Nephron progenitor cell (in vitro differentiated cells): Measurements from ENCODE around the gene TNNT2.
A peak's percentile ranks its signal among the peaks of the same experiment; 100 is the strongest.

Experiments
- DNase-seq: peaks from one replicate; pipeline ENCODE4 v3.0.0; 2021
- H3K27ac Mint-ChIP-seq: 2 replicates; pipeline ENCODE4 v1.8.0; 2021; ENCODE audit warnings: mild to moderate bottlenecking, moderate library complexity, mixed read lengths
- H3K27me3 Mint-ChIP-seq: 2 replicates; pipeline ENCODE4 v1.8.0; 2021; ENCODE audit warnings: mild to moderate bottlenecking, low read depth, mixed read lengths; ENCODE audit not compliant: poor library complexity
- H3K36me3 Mint-ChIP-seq: 2 replicates; pipeline ENCODE4 v1.8.0; 2021; ENCODE audit warnings: low read depth, mixed read lengths
- H3K4me1 Mint-ChIP-seq: 2 replicates; pipeline ENCODE4 v1.8.0; 2021; ENCODE audit warnings: mixed read lengths
- H3K4me3 Mint-ChIP-seq: 2 replicates; pipeline ENCODE4 v1.8.0; 2021; ENCODE audit warnings: mild to moderate bottlenecking, moderate library complexity, mixed read lengths
- H3K9me3 Mint-ChIP-seq: 2 replicates; pipeline ENCODE4 v1.8.0; 2021; ENCODE audit warnings: mild to moderate bottlenecking, moderate library complexity, mixed read lengths
- TF ChIP-seq, protein P1 (sequence below): fragments of 200-600 bp; sonication (generic); IDR thresholded peaks from 2 replicates; pipeline ENCODE4 v1.5.0; 2021; ENCODE audit warnings: antibody characterized with exemption

Gene TNNT2

DNA sequence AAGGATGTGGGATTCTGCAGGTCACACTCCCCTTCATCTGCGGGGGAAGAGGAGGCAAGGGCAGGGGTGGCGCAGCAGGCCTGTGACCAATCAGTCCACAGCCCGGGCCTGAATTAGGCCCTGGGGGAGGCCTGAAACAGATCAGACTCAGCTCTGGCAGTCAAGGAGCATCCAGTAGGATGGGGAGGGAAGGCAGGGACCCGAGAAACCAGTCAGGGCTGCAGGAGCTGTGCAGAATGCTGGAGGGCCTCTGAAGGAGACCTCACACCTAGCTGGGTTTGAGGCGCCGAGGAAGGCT is 12.7 kb downstream of the TNNT2 start:
- H3K9me3 Mint-ChIP-seq: no peaks in the 10 kb centered on the region
- H3K4me1 Mint-ChIP-seq: peaks cover 29% of the 10 kb centered on the region
- TF ChIP-seq, protein P1, sequence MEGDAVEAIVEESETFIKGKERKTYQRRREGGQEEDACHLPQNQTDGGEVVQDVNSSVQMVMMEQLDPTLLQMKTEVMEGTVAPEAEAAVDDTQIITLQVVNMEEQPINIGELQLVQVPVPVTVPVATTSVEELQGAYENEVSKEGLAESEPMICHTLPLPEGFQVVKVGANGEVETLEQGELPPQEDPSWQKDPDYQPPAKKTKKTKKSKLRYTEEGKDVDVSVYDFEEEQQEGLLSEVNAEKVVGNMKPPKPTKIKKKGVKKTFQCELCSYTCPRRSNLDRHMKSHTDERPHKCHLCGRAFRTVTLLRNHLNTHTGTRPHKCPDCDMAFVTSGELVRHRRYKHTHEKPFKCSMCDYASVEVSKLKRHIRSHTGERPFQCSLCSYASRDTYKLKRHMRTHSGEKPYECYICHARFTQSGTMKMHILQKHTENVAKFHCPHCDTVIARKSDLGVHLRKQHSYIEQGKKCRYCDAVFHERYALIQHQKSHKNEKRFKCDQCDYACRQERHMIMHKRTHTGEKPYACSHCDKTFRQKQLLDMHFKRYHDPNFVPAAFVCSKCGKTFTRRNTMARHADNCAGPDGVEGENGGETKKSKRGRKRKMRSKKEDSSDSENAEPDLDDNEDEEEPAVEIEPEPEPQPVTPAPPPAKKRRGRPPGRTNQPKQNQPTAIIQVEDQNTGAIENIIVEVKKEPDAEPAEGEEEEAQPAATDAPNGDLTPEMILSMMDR: no peak
- H3K27me3 Mint-ChIP-seq: peaks cover 22% of the 10 kb centered on the region
- no peaks in the 10 kb centered on the region for H3K36me3 Mint-ChIP-seq
- no peak overlapping the region for H3K27ac Mint-ChIP-seq
- H3K4me3 Mint-ChIP-seq: no peak overlapping the region
- DNase-seq: no peak

DNA sequence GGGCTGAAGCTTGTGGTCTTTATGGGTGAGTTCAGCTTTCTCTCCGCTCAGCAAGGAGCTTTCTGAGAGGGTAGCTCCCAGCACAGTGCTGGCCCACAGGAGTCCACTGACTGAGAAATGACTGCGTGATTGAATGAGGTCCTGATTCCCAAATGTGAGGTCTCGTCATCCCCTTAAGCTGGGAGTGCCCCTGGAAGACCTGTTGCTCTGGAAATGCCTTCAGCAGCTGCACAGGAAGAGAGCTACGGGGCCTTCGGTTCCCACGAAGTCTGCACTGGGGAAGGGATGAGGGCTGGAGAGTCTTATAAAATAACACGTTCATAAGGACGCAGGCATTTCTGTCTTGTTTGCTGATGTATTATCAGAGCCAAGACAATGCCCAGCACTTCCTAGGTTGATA is 14.0 kb downstream of the TNNT2 start:
- TF ChIP-seq, protein P1: no peak
- DNase-seq: no peak
- Mint-ChIP-seq H3K9me3 (no peaks in the 10 kb centered on the region), H3K4me3 (no peak overlapping the region), H3K27ac (peak overlapping the region; percentile 20), H3K27me3 (peaks cover 17% of the 10 kb centered on the region), H3K4me1 (peaks cover 26% of the 10 kb centered on the region), H3K36me3 (no peaks in the 10 kb centered on the region)

DNA sequence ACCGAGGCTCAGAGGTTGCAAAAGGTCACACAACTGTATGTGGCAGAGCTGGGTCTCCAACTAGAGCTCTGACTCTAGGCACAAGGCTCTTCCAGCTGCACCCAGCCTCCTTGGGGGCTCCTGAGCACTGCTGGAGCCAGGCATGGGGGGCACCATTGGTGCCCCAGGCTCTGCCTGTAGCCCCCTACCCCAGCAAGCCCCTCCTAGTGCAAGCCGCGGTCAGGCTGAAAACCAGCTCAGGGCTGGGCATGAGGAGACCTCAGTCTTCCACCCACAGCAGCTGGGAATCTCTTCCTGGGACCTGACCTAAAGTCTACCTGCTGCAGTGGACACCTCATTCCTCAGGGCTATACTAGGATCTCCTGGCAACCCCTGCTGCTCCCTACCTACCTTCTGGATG is 14.6 kb downstream of the TNNT2 start:
- no peaks in the 10 kb centered on the region for H3K9me3 Mint-ChIP-seq
- H3K4me1 Mint-ChIP-seq: peaks cover 26% of the 10 kb centered on the region
- TF ChIP-seq, protein P1: no peak
- H3K27me3 Mint-ChIP-seq: peaks cover 16% of the 10 kb centered on the region
- no peaks in the 10 kb centered on the region for H3K36me3 Mint-ChIP-seq
- no peak overlapping the region for H3K27ac Mint-ChIP-seq
- H3K4me3 Mint-ChIP-seq: no peak overlapping the region
- DNase-seq: no peak

DNA sequence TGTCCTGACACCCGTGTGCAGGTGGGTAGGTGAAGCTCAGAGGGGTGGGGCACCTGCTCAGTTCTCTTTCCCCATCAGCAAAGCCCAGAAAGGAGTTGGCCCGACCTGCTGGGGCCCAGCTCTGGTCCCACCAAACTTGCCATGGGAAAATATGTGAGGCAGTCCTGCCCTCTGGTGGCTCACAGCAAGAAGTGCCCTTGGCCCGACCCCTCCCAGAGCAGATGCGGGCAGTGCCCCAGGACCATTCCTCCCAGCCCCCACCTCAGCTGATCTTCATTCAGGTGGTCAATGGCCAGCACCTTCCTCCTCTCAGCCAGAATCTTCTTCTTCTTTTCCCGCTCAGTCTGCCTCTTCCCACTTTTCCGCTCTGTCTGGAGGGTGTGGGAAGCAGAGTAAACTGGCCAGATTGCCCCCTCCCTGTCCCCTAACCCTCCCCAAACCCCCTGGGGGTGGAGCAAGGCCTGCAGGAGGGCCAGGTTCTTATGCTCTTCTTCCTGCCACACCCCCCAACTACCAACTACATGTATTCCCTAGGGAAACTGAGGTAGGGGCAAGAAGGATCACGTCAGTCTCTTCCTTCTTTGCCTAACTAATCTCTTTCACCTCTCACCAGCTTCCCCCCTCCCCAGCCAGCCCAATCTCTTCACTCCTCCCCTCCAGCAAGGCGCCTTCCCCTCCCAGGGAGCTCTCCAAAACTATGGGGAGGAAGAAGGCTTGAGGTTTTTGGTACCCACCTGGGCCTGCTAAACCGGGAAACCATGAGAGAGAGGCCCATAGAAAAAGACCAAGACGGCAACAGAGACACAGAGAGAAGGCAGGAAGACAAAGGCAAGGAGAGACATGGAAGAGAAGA is 15.6 kb downstream of the TNNT2 start:
- H3K36me3 Mint-ChIP-seq: no peaks in the 10 kb centered on the region
- H3K27ac Mint-ChIP-seq: no peak overlapping the region
- peaks cover 10% of the 10 kb centered on the region for H3K27me3 Mint-ChIP-seq
- no peaks in the 10 kb centered on the region for H3K9me3 Mint-ChIP-seq
- peak; percentile 73 for DNase-seq
- no peak overlapping the region for H3K4me3 Mint-ChIP-seq
- TF ChIP-seq, protein P1: peak; percentile 87
- H3K4me1 Mint-ChIP-seq: peaks cover 26% of the 10 kb centered on the region

DNA sequence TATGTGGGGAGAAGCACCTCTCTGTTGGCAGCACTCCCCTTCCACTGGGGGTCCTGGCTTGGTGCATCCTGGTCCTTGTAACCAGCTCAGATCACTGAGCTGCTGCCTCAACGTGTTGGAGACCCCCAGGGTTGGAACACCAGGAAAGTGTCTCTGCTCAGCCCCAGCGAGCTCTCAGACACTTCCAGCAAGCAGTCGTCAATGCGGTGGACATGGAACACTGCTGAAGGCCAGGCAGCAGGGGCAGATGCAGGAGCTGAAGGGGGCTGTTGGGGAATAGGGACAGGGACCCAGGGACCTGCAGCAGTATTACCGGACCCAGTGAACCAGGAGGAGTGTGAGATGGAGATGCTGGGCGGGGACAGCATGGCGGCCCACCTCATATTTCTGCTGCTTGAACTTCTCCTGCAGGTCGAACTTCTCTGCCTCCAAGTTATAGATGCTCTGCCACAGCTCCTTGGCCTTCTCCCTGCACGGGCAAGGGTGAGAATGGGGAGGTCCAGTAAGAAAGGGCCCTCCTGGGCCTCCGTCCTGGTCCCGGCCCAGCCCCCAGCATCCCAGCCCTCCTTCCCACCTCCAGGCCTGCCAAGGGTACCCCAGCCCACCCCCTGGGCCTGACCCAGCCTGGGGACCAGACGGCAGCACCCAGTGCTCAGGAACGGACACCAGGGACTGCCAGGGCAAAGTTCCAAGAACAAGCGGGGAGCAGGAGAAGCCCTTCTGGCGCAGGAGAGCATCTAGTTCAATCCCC is 16.4 kb downstream of the TNNT2 start:
- Mint-ChIP-seq H3K4me1 (peaks cover 26% of the 10 kb centered on the region), H3K27ac (no peak overlapping the region), H3K4me3 (no peak overlapping the region), H3K36me3 (no peaks in the 10 kb centered on the region), H3K9me3 (no peaks in the 10 kb centered on the region), H3K27me3 (peaks cover 10% of the 10 kb centered on the region)
- TF ChIP-seq, protein P1: no peak
- DNase-seq: no peak
